ENCODE results near the gene CRB2.

DNA sequence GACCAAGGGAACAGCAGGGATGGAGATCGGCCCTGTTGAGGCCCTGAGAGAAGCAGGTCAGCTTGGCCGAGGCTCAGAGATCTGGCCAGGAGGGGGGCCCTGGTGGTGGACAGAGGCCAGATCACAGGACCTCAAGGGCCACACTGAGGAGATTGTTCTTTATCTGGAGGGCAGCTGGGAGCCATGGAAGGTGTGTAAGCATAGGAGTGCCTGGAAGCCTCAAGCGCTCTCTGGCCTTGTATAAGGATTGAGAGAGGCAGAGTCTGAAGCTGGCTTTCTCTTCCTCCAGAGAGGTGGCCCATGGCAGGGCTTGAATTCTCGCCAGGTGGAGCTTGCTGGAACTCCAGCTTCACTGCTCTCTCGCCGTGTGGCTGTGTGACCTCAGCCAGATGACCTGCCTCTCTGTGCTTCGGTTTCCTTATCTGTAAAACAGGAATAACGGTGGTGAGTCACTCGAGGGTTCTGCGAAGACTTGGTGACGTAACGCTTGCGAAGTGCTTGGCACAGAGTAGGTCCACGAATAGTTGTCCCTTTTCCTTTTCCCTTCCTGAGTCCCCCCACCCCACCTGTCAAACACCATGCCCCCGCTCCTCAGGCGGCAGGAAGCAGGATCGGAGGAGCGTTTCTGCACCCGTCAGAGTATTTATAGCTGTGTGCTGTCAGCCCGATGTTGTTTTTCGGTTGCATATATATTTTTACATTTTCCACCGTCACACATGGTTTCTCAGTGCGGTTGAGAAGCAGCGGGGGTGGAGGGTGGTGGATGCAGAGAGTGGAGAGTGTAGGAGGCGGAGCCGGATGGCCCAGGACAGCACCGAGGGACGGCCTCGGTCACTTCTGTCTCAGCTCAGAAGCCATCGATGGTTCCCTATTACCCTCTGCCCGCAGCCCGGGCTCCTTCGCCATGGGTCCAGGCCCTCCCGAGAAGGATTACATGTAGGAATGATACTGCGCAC lies 17.0 kb upstream of the CRB2 start:
- TF ChIP-seq FOXK2 (IDR thresholded peaks at IDR 0.05), result no peak
- TF ChIP-seq SUZ12 (IDR thresholded peaks at IDR 0.05), result no peak
- no peak for TF ChIP-seq SP1 (IDR thresholded peaks at IDR 0.05)
- no peak for TF ChIP-seq ZNF384 (IDR thresholded peaks at IDR 0.05)
- TF ChIP-seq BHLHE40 (IDR thresholded peaks at IDR 0.05; ENCODE audit: borderline replicate concordance), result no peak
- TF ChIP-seq FOXA1 (IDR thresholded peaks at IDR 0.05), result no peak
- no peak for TF ChIP-seq HDGF (IDR thresholded peaks at IDR 0.05; ENCODE audit: borderline replicate concordance)
- TF ChIP-seq NFRKB (IDR thresholded peaks at IDR 0.05), result no peak
- no peak for TF ChIP-seq ELF4 (IDR thresholded peaks at IDR 0.05)
- TF ChIP-seq, protein P1, sequence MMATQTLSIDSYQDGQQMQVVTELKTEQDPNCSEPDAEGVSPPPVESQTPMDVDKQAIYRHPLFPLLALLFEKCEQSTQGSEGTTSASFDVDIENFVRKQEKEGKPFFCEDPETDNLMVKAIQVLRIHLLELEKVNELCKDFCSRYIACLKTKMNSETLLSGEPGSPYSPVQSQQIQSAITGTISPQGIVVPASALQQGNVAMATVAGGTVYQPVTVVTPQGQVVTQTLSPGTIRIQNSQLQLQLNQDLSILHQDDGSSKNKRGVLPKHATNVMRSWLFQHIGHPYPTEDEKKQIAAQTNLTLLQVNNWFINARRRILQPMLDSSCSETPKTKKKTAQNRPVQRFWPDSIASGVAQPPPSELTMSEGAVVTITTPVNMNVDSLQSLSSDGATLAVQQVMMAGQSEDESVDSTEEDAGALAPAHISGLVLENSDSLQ (IDR thresholded peaks at IDR 0.05), result no peak
